IMR-90 (cell line): ENCODE results near the gene CACNA1I. TPM values are rescaled to one million over a fixed set of nuclear protein-coding genes. Genes with fewer than 3 reads are reported as not detected.

Experiments
- ATAC-seq: fragments of 200-7000 bp; cut with Tn5 transposase; 2 replicates; pipeline ENCODE4 v1.9.1; 2020; ENCODE audit warnings: low read depth, mild to moderate bottlenecking, moderate library complexity
- BruUV-seq: library from RNA; stranded (reverse); fragments of 400-500 nt; replicated peaks from 2 replicates; lab custom pipeline; 2021; lab: Mats Ljungman, UMichigan
- CTCF ChIA-PET: fragments of 300-600 bp; formaldehyde crosslinking; extraction: SDS; loops from one replicate; lab custom pipeline; 2021; ENCODE audit warnings: antibody characterized with exemption; lab: Yijun Ruan, JAX
- POLR2A ChIA-PET: fragments of 300-600 bp; sonication (Branson Sonifier 250); formaldehyde crosslinking; loops from one replicate; lab custom pipeline; 2022; ENCODE audit warnings: antibody characterized with exemption; ENCODE audit not compliant: unreplicated experiment; lab: Charles Lee
- DNase-seq: peaks from one replicate; pipeline ENCODE4 v3.0.0; 2013
- H2AFZ ChIP-seq: replicated peaks from 2 replicates; pipeline ENCODE3; 2013; ENCODE audit warnings: low read length, mild to moderate bottlenecking; ENCODE audit not compliant: poor library complexity
- H2AK5ac ChIP-seq: 2 replicates; pipeline ENCODE4 v1.6.1; 2013; ENCODE audit warnings: low read depth, low read length, inconsistent platforms
- H2AK9ac ChIP-seq: replicated peaks from 2 replicates; pipeline ENCODE3; 2013; ENCODE audit warnings: mild to moderate bottlenecking, low read depth, low read length, moderate library complexity; ENCODE audit not compliant: poor library complexity
- H2BK120ac ChIP-seq: 2 replicates; pipeline ENCODE4 v1.6.1; 2013; ENCODE audit warnings: low read depth, low read length, inconsistent platforms
- H2BK15ac ChIP-seq: 3 replicates; pipeline ENCODE4 v1.6.1; 2013; ENCODE audit warnings: low read depth, low read length, inconsistent platforms
- H2BK20ac ChIP-seq: 2 replicates; pipeline ENCODE4 v1.6.1; 2013; ENCODE audit warnings: low read depth, mild to moderate bottlenecking, inconsistent platforms, low read length, moderate library complexity
- H2BK5ac ChIP-seq: 2 replicates; pipeline ENCODE4 v1.6.1; 2013; ENCODE audit warnings: mild to moderate bottlenecking, low read depth, low read length, inconsistent platforms; ENCODE audit not compliant: poor library complexity, severe bottlenecking
- H3K14ac ChIP-seq: replicated peaks from 2 replicates; pipeline ENCODE4 v1.6.1; 2013; ENCODE audit warnings: low read depth, low read length, inconsistent platforms
- H3K18ac ChIP-seq: 2 replicates; pipeline ENCODE4 v1.6.1; 2013; ENCODE audit warnings: low read depth, low read length, control low read depth
- H3K23ac ChIP-seq: 2 replicates; pipeline ENCODE4 v1.6.1; 2013; ENCODE audit warnings: low read depth, low read length, inconsistent platforms
- H3K27ac ChIP-seq: 2 replicates; pipeline ENCODE4 v1.5.1; 2013; ENCODE audit warnings: mild to moderate bottlenecking, control low read depth, low read length; ENCODE audit not compliant: insufficient read depth
- H3K27me3 ChIP-seq: 2 replicates; pipeline ENCODE4 v1.6.1; 2013; ENCODE audit warnings: low read length; ENCODE audit not compliant: control insufficient read depth, insufficient read depth
- H3K36me3 ChIP-seq: 2 replicates; pipeline ENCODE4 v1.6.1; 2013; ENCODE audit warnings: low read length, mixed read lengths; ENCODE audit not compliant: control insufficient read depth, insufficient read depth
- H3K4ac ChIP-seq: 2 replicates; pipeline ENCODE4 v1.6.1; 2013; ENCODE audit warnings: low read depth, low read length, inconsistent platforms
- H3K4me1 ChIP-seq: 2 replicates; pipeline ENCODE4 v1.6.1; 2013; ENCODE audit warnings: low read length, mixed read lengths; ENCODE audit not compliant: control insufficient read depth, insufficient read depth
- H3K4me2 ChIP-seq: 2 replicates; pipeline ENCODE4 v1.6.1; 2013; ENCODE audit warnings: low read depth, mild to moderate bottlenecking, control low read depth, low read length, moderate library complexity
- H3K4me3 ChIP-seq: 2 replicates; pipeline ENCODE4 v1.5.1; 2013; ENCODE audit warnings: low read depth, mild to moderate bottlenecking, control low read depth, low read length, moderate library complexity; ENCODE audit not compliant: insufficient read depth
- H3K56ac ChIP-seq: 2 replicates; pipeline ENCODE4 v1.6.1; 2013; ENCODE audit warnings: low read length, inconsistent platforms; ENCODE audit not compliant: insufficient read depth; ENCODE audit errors: extremely low read depth
- H3K79me1 ChIP-seq, 2 experiments: 2 replicates each; pipeline ENCODE4 v1.6.1; 2013; ENCODE audit warnings: low read length in 2 of 2, inconsistent platforms in 1 of 2, low read depth in 1 of 2
- H3K9ac ChIP-seq: 2 replicates; pipeline ENCODE4 v1.6.1; 2013; ENCODE audit warnings: low read depth, low read length, control low read depth
- H3K9me1 ChIP-seq: 2 replicates; pipeline ENCODE4 v1.6.1; 2013; ENCODE audit warnings: low read length, inconsistent platforms; ENCODE audit not compliant: insufficient read depth
- H3K9me3 ChIP-seq: 2 replicates; pipeline ENCODE4 v1.6.1; 2013; ENCODE audit warnings: low read length; ENCODE audit not compliant: control insufficient read depth, insufficient read depth
- H4K20me1 ChIP-seq: 2 replicates; pipeline ENCODE4 v1.6.1; 2013; ENCODE audit warnings: low read length, inconsistent platforms; ENCODE audit not compliant: insufficient read depth
- H4K5ac ChIP-seq: 2 replicates; pipeline ENCODE4 v1.6.1; 2013; ENCODE audit warnings: mild to moderate bottlenecking, low read depth, low read length, control low read depth
- H4K8ac ChIP-seq, 2 experiments: 2 replicates each; pipeline ENCODE4 v1.6.1; 2013; ENCODE audit warnings: low read depth in 2 of 2, low read length in 2 of 2, control low read depth in 1 of 2, inconsistent platforms in 1 of 2
- H4K91ac ChIP-seq: 2 replicates; pipeline ENCODE4 v1.6.1; 2013; ENCODE audit warnings: low read depth, low read length, inconsistent platforms; ENCODE audit not compliant: insufficient read depth
- BHLHE40 ChIP-seq: fragments of 150-350 bp; IDR thresholded peaks from 2 replicates; pipeline ENCODE4 v1.6.1; 2016; ENCODE audit warnings: mild to moderate bottlenecking, low read depth, low read length
- CEBPB ChIP-seq: IDR thresholded peaks from 2 replicates; pipeline ENCODE4 v1.6.1; 2012; ENCODE audit warnings: low read depth, low read length, improper control_type of control experiment
- CHD1 ChIP-seq: IDR thresholded peaks from 2 replicates; pipeline ENCODE4 v1.6.1; 2012; ENCODE audit warnings: low read depth, low read length, improper control_type of control experiment
- CTCF ChIP-seq: conservative IDR thresholded peaks from 2 replicates; pipeline ENCODE4 v1.5.1; 2012; ENCODE audit warnings: mild to moderate bottlenecking, low read depth, low read length, improper control_type of control experiment
- ELK1 ChIP-seq: fragments of 150-350 bp; IDR thresholded peaks from 2 replicates; pipeline ENCODE4 v1.6.1; 2016; ENCODE audit warnings: low read depth, mild to moderate bottlenecking, low read length, moderate library complexity, borderline replicate concordance
- FOS ChIP-seq: fragments of 150-350 bp; IDR thresholded peaks from 2 replicates; pipeline ENCODE4 v1.6.1; 2016; ENCODE audit warnings: low read depth, low read length
- MAFK ChIP-seq: IDR thresholded peaks from 2 replicates; pipeline ENCODE4 v1.6.1; 2012; ENCODE audit warnings: low read depth, low read length, improper control_type of control experiment
- MXI1 ChIP-seq: IDR thresholded peaks from 2 replicates; pipeline ENCODE4 v1.6.1; 2012; ENCODE audit warnings: low read depth, mild to moderate bottlenecking, low read length, moderate library complexity, borderline replicate concordance
- POLR2A ChIP-seq: IDR thresholded peaks from 2 replicates; pipeline ENCODE4 v1.6.1; 2012; ENCODE audit warnings: mild to moderate bottlenecking, low read depth, low read length
- RAD21 ChIP-seq: IDR thresholded peaks from 2 replicates; pipeline ENCODE4 v1.6.1; 2012; ENCODE audit warnings: low read length, improper control_type of control experiment
- RCOR1 ChIP-seq: IDR thresholded peaks from 2 replicates; pipeline ENCODE4 v1.6.1; 2012; ENCODE audit warnings: mild to moderate bottlenecking, low read length, improper control_type of control experiment; ENCODE audit not compliant: insufficient replicate concordance
- RFX5 ChIP-seq: IDR thresholded peaks from 2 replicates; pipeline ENCODE4 v1.8.0; 2012; ENCODE audit warnings: low read depth, mild to moderate bottlenecking, low read length, moderate library complexity
- SMC3 ChIP-seq: fragments of 150-350 bp; IDR thresholded peaks from 2 replicates; pipeline ENCODE4 v1.6.1; 2016; ENCODE audit warnings: low read depth, mild to moderate bottlenecking, antibody characterized with exemption, low read length, moderate library complexity
- WGBS, 2 experiments: methylation state at CpG; one replicate each; pipeline versions ENCODE4 v1.1.5 to v1.1.7; 2013; ENCODE audit warnings: missing lambda C conversion rate in 2 of 2; ENCODE audit not compliant: insufficient read length in 1 of 2; ENCODE audit errors: extremely low coverage in 2 of 2; 5-methylcytosine and 5-hydroxymethylcytosine counted together
- dilution Hi-C: fragments of 300-500 bp; cut with HindIII; formaldehyde crosslinking; loops from one replicate; pipeline ENCODE4 v1.14.3; 2018; ENCODE audit warnings: low sequenced_read_pairs; ENCODE audit not compliant: unreplicated experiment
- in situ Hi-C: fragments of 300-500 bp; cut with MboI; formaldehyde crosslinking; loops from 3 replicates; pipeline ENCODE4 v1.14.3; 2019; ENCODE audit warnings: low sequenced_read_pairs, inconsistent platforms, mixed read lengths
- intact Hi-C: fragments of 100-400 bp; cut with micrococcal nuclease; formaldehyde crosslinking; loops from 2 replicates; pipeline ENCODE4 v1.10.0; 2022
- polyA plus RNA-seq, 3 experiments: library from polyadenylated mRNA; depleted of rRNA; stranded (reverse); fragments of >200 nt; gene quantifications; 2 replicates each; pipeline ENCODE4 v1.2.3, GENCODE V29; 2012; ENCODE audit warnings: low replicate concordance in 1 of 3
- total RNA-seq: library from RNA; depleted of rRNA; stranded (reverse); fragments of >200 nt; gene quantifications from 2 replicates; pipeline ENCODE4 v1.2.3, GENCODE V29; 2012
- TF ChIP-seq, protein P1 (sequence below): fragments of 150-350 bp; IDR thresholded peaks from 2 replicates; pipeline ENCODE4 v1.6.1; 2017; ENCODE audit warnings: mild to moderate bottlenecking, antibody characterized with exemption, low read length, low read depth

Gene CACNA1I
- total and polyA plus RNA-seq, 2 of the 4 experiments (the other 2 are of a cell fraction) = under 0.01 to 0.02 TPM

DNA sequence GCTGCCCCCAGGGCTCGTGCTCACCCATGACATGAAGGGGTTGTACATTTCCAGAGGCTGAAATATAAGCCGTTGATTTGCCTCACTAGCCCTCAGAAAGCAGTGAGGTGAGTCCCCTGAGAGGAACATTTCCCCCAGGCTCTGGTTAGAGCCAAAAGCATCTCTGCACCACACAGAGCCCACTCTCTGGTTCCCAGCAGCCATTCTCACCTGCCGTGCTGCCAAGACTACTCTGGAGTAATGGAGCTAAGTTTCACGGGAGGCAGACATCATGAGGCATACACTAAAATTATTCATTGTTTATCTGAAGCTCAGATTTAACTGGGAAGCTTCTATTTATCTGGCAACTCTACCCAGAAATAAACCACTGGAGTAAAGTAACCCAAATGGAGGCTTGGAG is 40.8 kb downstream of the CACNA1I start:
- 43% methylated on average over 2 of the region's 4 CpGs; no CpG with 5 or more reads in 1 of the 2 experiments for WGBS, 2 experiments
- Histone ChIP-seq H4K20me1 (no peaks in the 10 kb centered on the region), H2AK9ac (no peak overlapping the region), H2BK120ac (no peak overlapping the region), H3K9ac (no peak overlapping the region), H3K27ac (no peak overlapping the region), H2BK20ac (no peak overlapping the region), H3K79me1 (no peaks in the 10 kb centered on the region), H3K9me3 (peaks cover 12% of the 10 kb centered on the region), H3K36me3 (no peaks in the 10 kb centered on the region), H3K4me1 (no peaks in the 10 kb centered on the region), H2BK5ac (no peak overlapping the region), H3K4me3 (no peak overlapping the region), H4K5ac (no peak overlapping the region), H3K4ac (no peak overlapping the region), H3K27me3 (peaks cover 59% of the 10 kb centered on the region), H2BK15ac (no peak overlapping the region), H4K91ac (no peak overlapping the region), H3K18ac (no peak overlapping the region), H4K8ac (no peak overlapping the region), H3K14ac (no peak overlapping the region), H3K23ac (no peak overlapping the region), H2AFZ (no peak overlapping the region), H3K56ac (no peak overlapping the region), H3K9me1 (no peaks in the 10 kb centered on the region), H3K4me2 (no peak overlapping the region), H2AK5ac (no peak overlapping the region)
- no peak for TF ChIP-seq SMC3
- no peak for TF ChIP-seq CTCF
- TF ChIP-seq MXI1 = no peak
- no peak for TF ChIP-seq MAFK
- TF ChIP-seq CHD1 = no peak
- TF ChIP-seq RAD21 = no peak
- no peak for TF ChIP-seq RCOR1
- TF ChIP-seq, protein P1, sequence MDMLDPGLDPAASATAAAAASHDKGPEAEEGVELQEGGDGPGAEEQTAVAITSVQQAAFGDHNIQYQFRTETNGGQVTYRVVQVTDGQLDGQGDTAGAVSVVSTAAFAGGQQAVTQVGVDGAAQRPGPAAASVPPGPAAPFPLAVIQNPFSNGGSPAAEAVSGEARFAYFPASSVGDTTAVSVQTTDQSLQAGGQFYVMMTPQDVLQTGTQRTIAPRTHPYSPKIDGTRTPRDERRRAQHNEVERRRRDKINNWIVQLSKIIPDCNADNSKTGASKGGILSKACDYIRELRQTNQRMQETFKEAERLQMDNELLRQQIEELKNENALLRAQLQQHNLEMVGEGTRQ = no peak
- TF ChIP-seq CEBPB = no peak
- TF ChIP-seq BHLHE40 = no peak
- no peak for TF ChIP-seq FOS
- TF ChIP-seq POLR2A = no peak
- TF ChIP-seq ELK1 = no peak
- no peak for TF ChIP-seq RFX5
- dilution Hi-C loops (no loop called here), in situ Hi-C loops (no loop called here), intact Hi-C loops (no loop called here)
- ChIA-PET CTCF (no interaction called here), POLR2A (no interaction called here)
- ATAC-seq (no peak), DNase-seq (no peak)
- no TSS peak for BruUV-seq
